Measurements from ENCODE around the gene TFDP2. TPM values are rescaled to one million over a fixed set of nuclear protein-coding genes. Genes with fewer than 3 reads are reported as not detected.

The TFDP2 gene
- total RNA-seq, 1 experiment from 2014 or later = 76.0 TPM

DNA sequence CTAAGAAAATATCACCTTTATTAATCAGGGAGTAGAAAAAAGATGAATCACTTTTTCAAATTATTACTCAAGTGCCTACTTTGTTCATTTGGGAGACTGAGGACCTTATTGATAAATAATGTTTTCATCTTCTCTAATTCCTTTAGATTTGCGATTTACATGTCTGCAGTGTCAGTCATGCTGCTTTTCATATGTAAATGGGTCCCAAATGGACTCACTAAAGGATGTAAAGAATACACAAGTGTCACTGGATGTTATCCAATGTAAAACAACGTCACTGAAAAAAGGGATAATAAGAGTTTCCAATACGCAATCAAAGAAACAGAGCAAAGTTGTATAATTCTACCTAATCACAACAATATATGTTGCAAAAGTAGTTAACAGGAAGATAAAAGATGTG, 84.9 kb downstream of the TFDP2 start:
- TF ChIP-seq CTCF (conservative IDR thresholded peaks at IDR 0.05) = no peak
- no CpG with 5 or more reads among the region's 3 CpGs for WGBS (ENCODE audit: extremely low coverage, insufficient read length, low lambda C conversion rate)
- Histone ChIP-seq H4K91ac (ENCODE audit: insufficient read length, low read depth, low read length) (no peak overlapping the region), H3K9me3 (ENCODE audit: control insufficient read depth, low read depth, low read length) (no peaks in the 10 kb centered on the region), H2BK15ac (ENCODE audit: low read depth, low read length) (no peak overlapping the region), H3K23me2 (ENCODE audit: insufficient read length, low read depth, low read length, poor library complexity, severe bottlenecking) (no peaks in the 10 kb centered on the region), H3K23ac (ENCODE audit: insufficient read length, low read depth, low read length) (no peak overlapping the region), H2BK120ac (ENCODE audit: low read depth, low read length, poor library complexity, severe bottlenecking) (no peak overlapping the region), H3K4ac (ENCODE audit: low read depth, low read length) (no peak overlapping the region), H3K56ac (ENCODE audit: insufficient read length, low read depth, low read length) (no peak overlapping the region), H3K4me2 (ENCODE audit: insufficient read depth, insufficient read length, low read length) (no peak overlapping the region), H3T11ph (ENCODE audit: low read length) (no peak overlapping the region), H3K79me1 (ENCODE audit: insufficient read depth, low read depth, low read length, poor library complexity, severe bottlenecking) (no peaks in the 10 kb centered on the region), H3K27ac (ENCODE audit: insufficient read length, low read depth, low read length) (no peak overlapping the region), H3K9ac (ENCODE audit: extremely low read depth, insufficient read length, low read length) (no peak overlapping the region), H2BK20ac (ENCODE audit: low read depth, low read length, poor library complexity, severe bottlenecking) (no peak overlapping the region), H4K20me1 (ENCODE audit: control insufficient read depth, insufficient read depth, insufficient read length) (no peaks in the 10 kb centered on the region), H2AK5ac (ENCODE audit: insufficient read length, low read length) (no peak overlapping the region), H3K79me2 (ENCODE audit: insufficient read depth, low read length) (no peaks in the 10 kb centered on the region), H2AFZ (ENCODE audit: low read length) (no peak overlapping the region), H4K5ac (ENCODE audit: insufficient read length, low read depth, low read length) (no peak overlapping the region), H3K14ac (ENCODE audit: insufficient read depth, low read length) (no peak overlapping the region), H4K8ac (replicated peaks; ENCODE audit: insufficient read length, low read depth, low read length) (no peak overlapping the region), H3K27me3 (ENCODE audit: insufficient read depth, low read length) (no peaks in the 10 kb centered on the region), H2BK12ac (ENCODE audit: insufficient read length, low read depth, low read length) (no peak overlapping the region), H2BK5ac (ENCODE audit: insufficient read length, low read length) (no peak overlapping the region), H3K4me1 (ENCODE audit: insufficient read depth, low read length) (peaks cover 2% of the 10 kb centered on the region; the same call in 1 of the 2 replicates), H3K18ac (ENCODE audit: insufficient read length, low read depth, low read length) (no peak overlapping the region)
- peak overlapping the region in 2 of 3 experiments; percentile 79 to 94; a peak in 4 of 7 replicates for H3K27ac Mint-ChIP-seq
- DNase-seq = no peak
- H3K4me3 Mint-ChIP-seq = peak overlapping the region in 1 of 2 experiments; percentile 33; a peak in 1 of 5 replicates
- peaks cover 0 to 4% (median 3%) of the 10 kb centered on the region in 3 experiments; a peak in 2 of 7 replicates for H3K36me3 Mint-ChIP-seq (ENCODE audit: insufficient read depth in 1 of 3, low read depth in 3 of 3)
- no peaks in the 10 kb centered on the region for H3K27me3 Mint-ChIP-seq (ENCODE audit: low read depth)
- H3K9me3 Mint-ChIP-seq = peaks cover 0 to 7% of the 10 kb centered on the region in 2 experiments; a peak in 2 of 5 replicates
- H3K4me1 Mint-ChIP-seq = peaks cover 53 to 56% of the 10 kb centered on the region in 2 experiments
